Stimulated activated naive CD4-positive, alpha-beta T cell treated with Interleukin-2 at 50 U/mL for 16 hours (primary cell): ENCODE results near the gene NSUN3.

Source experiments
- DNase-seq: peaks from one replicate; lab custom pipeline; 2025; lab: John Stamatoyannopoulos, UW

NSUN3 gene

GRCh38 chr3:94130690-94131089 is 67.8 kb downstream of the NSUN3 start:
- DNase-seq: no peak

DNA sequence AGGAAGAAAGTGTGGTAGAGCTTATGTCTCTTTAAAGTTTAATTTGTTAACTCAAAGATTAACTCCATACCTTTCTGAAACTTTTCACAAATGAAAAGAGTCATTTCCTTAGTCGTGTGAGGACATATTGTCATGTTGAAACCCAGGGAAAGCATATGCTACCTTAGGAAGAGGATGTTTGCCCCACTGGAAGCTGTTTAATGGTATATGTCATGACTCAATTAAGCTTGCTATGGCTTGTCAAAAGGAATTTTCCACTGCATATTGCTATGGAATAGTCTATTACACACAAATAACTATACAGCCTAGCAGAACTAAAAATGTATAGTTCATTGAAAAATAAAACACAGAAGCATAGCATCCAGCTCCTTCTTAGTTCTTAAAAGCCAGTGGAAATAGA is 69.9 kb downstream of the NSUN3 start:
- no peak for DNase-seq

GRCh38 chr3:94136133-94136532 is 73.3 kb downstream of the NSUN3 start:
- no peak for DNase-seq

GRCh38 chr3:94137377-94137776 is 74.5 kb downstream of the NSUN3 start:
- DNase-seq: no peak

- no peak for DNase-seq
These were observed 83.6 kb downstream of the NSUN3 start for GRCh38 chr3:94146455-94146854.

GRCh38 chr3:94147012-94147411 is 84.2 kb downstream of the NSUN3 start:
- no peak for DNase-seq

DNA sequence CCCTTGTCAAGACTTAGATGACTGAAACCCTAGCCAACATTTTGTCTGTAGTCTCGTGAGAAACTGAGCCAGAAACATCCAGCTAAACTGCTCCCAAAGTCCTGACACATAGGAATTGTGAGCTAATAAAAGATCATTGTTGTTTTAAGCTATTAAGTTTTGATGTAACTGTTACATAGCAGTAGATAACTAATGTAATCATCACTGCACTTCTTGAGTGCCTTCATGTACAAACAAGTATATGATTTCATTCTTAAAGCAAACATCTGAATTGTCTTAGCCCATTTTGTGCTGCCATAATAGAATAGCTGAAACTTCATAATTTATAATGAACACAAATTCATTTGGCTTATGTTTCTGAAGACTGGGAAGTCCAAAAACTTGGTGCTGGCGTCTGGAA is 87.3 kb downstream of the NSUN3 start:
- DNase-seq: no peak

DNA sequence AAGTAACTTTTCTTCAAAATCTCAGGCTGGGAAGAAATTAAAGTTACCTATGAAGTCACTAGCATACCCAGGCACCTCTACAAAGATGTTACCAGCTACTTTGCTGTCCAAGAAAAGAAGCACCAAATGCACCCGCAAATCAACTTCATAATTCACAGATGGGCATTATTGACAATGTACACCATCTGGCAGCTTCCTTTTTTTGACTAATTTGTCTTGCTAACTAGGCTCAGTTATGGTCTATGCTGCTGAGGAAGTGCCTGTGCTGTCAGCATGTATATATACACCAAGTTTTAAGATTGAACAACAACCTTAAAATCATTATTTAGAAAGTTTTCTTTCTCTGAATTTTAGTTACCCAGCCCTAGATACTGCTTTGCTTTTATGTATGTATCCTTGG is 93.8 kb downstream of the NSUN3 start:
- no peak for DNase-seq

- DNase-seq: no peak
These were observed 95.7 kb downstream of the NSUN3 start for GRCh38 chr3:94158512-94158911.

DNA sequence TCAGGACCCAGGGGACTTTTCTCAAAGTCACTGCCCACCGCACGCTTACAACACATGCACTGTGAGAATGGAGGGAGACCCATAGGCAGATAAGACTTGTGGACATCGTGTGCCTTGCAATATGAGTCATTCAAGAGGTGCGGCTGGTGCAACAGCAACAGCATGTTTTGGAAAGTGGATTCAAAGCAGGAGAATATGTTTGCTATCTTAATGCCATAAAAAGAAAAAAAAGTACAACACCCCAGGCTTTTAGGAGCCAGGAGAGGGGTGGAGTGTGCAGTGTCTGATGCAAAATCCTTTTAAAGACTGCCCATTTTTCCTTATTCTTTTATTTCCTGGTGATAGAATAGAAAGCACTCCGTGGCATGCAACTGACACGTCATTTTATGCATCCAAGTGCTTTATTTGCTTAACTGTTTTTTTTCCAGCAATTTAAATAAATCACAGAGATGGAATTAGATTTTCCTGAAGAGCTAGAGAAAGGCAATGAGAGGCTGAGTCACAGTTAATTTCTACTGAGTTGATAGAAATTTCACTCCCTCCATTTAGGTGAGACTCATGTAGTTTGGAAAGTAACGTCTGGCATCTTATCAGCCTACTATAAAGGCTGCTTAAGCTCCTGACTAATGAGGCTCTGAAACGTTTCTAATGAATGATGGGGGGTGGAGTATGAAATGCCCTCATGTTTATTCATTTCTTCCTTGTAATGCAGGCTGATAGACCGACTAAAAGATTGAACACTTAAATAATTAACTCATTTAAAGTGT is 96.4 kb downstream of the NSUN3 start:
- DNase-seq: no peak

- DNase-seq: no peak
These were observed 99.8 kb downstream of the NSUN3 start for GRCh38 chr3:94162700-94163099.

DNA sequence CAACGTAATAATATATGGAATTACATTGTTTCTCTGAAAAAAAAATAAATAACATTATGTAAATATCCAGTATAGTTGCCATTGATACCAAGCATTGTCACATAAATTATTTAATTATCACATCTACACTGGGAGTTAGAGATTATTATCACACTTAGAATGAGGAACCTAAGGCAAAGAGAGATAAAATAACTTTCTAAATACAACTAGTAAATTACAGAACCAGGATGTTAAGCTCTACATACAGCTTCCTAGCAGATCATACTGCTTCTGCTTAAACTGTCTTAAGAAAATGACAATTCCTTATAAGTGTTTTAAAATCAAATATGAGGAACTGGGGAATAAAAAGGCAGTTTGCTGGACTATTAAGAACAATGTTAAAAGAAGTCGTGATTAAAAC is 104.5 kb downstream of the NSUN3 start:
- DNase-seq: no peak

GRCh38 chr3:94167796-94168195 is 104.9 kb downstream of the NSUN3 start:
- DNase-seq: no peak

GRCh38 chr3:94171954-94172353 is 109.1 kb downstream of the NSUN3 start:
- DNase-seq: no peak

GRCh38 chr3:94172695-94173310 is 109.9 kb downstream of the NSUN3 start:
- no peak for DNase-seq

- no peak for DNase-seq
These were observed 111.0 kb downstream of the NSUN3 start for GRCh38 chr3:94173673-94174434.

- no peak for DNase-seq
These were observed 112.8 kb downstream of the NSUN3 start for GRCh38 chr3:94175677-94176076.

DNA sequence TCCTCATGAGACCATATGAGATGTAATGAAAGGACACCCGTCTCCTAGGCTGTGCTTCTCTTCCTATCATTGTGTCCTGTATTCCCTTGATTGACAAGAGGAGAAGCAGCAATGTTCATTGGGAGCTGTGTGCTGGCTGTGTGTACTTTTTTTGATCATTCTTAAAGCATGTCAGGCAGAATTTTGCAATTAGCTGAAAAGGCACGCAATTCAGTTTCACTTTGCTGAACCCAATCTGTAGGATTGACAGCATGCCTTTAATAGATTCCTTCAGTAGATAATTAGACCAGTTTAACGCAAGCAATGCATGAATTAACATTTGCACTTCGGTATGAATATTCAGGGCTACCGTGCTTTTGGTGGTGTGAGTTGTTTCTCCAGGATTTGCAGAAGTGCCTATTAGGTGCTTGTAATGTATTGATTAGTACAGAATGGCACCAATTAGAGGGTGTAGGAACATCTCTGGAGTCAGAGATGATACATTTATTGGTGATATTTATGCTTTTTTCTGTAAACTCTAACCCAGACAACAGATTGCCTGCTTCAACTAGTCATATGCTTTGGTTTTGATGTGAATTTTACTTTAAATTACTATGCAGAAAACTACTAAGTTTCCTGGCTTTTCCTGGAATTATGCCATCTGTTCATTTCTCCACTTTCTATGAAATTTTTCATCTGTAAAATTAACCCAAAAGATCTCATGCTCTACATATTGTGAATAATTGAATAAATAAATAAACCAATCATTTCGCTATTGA is 114.3 kb downstream of the NSUN3 start:
- no peak for DNase-seq
